ENCODE results near the gene SBNO2.
A peak's percentile ranks its signal among the peaks of the same experiment; 100 is the strongest.

SBNO2 gene

DNA sequence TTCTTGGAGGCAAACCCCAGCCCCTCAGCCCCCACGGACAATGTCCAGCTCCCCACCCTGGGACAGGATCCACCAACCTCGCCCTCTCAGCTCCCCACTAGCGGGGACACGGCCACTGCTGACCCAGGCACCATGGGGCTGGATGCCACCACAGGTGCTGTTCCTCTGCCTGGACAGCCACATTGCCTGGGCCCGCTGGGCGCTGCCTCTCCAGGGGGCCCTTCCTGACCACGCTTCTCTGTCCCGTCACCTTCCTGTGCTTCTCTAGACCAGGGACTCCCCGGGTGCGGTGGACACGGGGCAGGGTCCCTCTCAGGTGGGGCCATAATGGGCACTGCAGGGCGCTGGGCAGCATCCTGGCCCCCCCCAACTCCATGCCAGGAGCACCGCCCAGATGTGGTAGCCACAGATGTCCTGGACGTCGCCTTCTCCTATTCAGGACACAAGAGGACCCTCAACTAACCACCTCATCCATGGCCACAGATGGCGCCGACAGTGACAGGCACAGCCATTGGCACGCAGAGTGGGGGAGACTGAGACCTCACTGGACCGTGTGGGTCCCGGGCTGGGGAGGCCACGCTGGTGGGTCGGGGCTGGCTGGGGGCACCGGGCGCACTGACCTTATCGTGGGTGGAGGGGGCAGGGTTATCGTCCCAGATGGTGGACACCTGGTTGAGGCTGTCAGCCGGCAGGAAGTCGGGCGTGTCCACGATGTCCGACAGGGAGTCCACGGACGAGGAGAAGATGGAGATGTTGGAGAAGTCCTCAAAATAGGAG, 46.9 kb downstream of the SBNO2 start:
- H3K4me1 ChIP-seq (ENCODE audit: control insufficient read depth, insufficient read depth, low read length): peaks cover 22% of the 10 kb centered on the region
- peak overlapping the region; percentile 15 for H3K9ac ChIP-seq (ENCODE audit: low read length)
- peaks cover 76% of the 10 kb centered on the region for H3K36me3 ChIP-seq (ENCODE audit: control insufficient read depth, insufficient read depth, low read length, severe bottlenecking)
- no peaks in the 10 kb centered on the region for H3K27me3 ChIP-seq (replicated peaks; ENCODE audit: control insufficient read depth, insufficient read depth, low read length)
- no peak for DNase-seq (ENCODE audit: low read depth)
- no peaks in the 10 kb centered on the region for H3K9me3 ChIP-seq (ENCODE audit: control insufficient read depth, low read length)
- no peak overlapping the region for H3K4me3 ChIP-seq (ENCODE audit: low read length)

DNA sequence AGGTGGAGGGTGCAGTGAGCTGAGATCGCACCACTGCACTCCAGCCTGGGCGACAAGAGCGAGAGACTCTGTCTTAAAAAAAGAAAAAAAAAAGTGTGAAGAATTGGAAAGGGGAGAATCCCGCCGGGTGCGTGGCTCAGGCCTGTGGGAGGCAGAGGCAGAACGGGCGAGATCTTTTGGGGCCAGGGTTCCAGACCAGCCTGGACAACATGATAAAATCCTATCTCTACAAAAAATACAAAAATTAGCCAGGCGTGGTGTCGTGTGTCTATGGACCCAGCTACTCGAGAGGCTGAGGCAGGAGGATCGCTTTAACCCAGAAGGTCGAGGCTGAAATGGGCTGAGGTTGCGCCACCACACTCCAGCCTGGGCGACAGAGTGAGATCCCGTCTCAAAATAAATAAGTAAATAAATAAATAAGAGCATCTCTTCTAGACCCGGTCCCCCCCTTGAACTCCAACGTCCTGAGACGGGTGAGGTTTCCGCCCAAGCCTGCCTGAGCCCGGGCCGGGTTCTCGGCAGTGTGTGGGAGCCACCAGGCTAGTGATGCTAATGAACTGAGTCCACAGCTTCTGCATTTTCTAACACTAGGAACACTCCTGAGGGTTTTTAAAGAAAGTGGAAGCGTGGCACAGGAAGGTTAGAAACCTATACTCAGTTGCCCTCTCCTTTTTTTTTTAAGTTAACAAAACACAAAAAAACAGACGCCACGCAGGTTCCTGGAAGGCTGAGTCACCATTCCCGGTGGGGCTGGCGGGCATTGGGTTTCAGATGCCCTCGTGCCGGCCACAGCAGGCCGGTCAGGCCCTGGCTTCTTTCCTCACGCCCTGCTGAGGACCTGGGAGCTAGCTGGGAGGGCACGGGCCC, 48.2 kb downstream of the SBNO2 start:
- Histone ChIP-seq H3K9ac (ENCODE audit: low read length) (peak overlapping the region; percentile 15), H3K27me3 (replicated peaks; ENCODE audit: control insufficient read depth, insufficient read depth, low read length) (no peaks in the 10 kb centered on the region), H3K36me3 (ENCODE audit: control insufficient read depth, insufficient read depth, low read length, severe bottlenecking) (peaks cover 89% of the 10 kb centered on the region), H3K4me1 (ENCODE audit: control insufficient read depth, insufficient read depth, low read length) (peaks cover 16% of the 10 kb centered on the region), H3K9me3 (ENCODE audit: control insufficient read depth, low read length) (no peaks in the 10 kb centered on the region), H3K4me3 (ENCODE audit: low read length) (no peak overlapping the region)
- peak; percentile 37 for DNase-seq (ENCODE audit: low read depth)

DNA sequence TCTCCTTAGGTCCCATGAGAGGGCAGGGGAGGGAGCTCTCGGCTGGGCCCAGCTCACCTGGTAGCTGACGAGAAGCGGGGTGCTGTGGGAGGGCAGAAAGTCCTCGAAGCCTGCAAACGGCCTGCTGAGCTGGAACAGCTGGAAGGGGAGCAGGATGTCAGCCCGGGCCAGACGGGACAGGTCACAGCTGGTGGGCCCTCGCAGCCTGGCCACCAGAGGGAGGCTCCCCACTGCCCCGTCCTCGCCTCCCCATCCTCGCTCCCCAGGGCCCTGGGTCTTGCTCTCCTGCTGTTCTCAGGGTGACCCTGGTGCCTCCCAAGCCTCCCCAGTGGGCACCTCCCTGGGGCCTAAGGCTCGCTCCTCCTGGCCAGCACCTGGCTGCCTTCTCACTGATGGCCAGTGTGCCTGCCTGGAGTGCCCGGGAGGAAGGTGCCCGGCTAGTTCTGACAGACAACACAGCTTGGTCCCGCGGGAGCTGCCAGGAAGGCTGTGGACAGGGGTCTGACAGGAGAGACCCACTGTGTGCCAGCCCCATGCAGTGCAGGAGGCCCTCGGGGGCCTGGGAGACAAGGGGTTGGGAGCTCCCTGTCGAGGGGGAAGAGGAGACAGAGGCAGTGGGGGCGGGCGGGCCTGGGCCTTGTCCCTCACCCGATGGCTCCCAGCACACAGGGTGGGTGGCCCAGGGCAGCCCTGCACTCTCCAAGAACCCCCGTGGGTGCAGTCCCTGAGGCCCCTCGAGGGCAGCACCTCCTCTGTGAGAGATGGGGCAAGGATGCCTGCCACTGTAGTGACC, 50.0 kb downstream of the SBNO2 start:
- Histone ChIP-seq H3K36me3 (ENCODE audit: control insufficient read depth, insufficient read depth, low read length, severe bottlenecking) (peaks cover 94% of the 10 kb centered on the region), H3K4me3 (ENCODE audit: low read length) (no peak overlapping the region), H3K9ac (ENCODE audit: low read length) (no peak overlapping the region), H3K9me3 (ENCODE audit: control insufficient read depth, low read length) (no peaks in the 10 kb centered on the region), H3K4me1 (ENCODE audit: control insufficient read depth, insufficient read depth, low read length) (no peaks in the 10 kb centered on the region), H3K27me3 (replicated peaks; ENCODE audit: control insufficient read depth, insufficient read depth, low read length) (no peaks in the 10 kb centered on the region)
- no peak for DNase-seq (ENCODE audit: low read depth)

DNA sequence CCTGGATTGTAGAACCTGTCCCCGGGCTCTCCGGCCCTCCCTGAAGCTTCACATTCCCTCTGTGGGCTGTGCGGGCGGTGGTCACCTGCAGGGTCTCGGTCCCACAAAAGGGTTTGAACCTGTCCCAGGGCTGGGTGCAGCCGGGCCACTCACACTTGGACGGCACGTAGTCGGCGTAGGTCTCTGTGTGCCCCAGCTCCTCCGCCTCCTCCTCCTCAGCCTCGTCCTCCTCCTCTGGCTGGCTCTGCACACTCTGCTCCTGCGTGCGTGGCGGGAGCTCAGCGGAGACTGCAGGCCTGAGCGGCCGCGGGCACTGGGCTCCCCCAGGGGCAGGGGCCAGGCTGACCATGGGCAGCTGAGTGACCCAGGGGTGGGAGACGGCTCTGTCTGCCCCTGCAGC, 50.7 kb downstream of the SBNO2 start:
- H3K36me3 ChIP-seq (ENCODE audit: control insufficient read depth, insufficient read depth, low read length, severe bottlenecking): peaks cover 96% of the 10 kb centered on the region

DNA sequence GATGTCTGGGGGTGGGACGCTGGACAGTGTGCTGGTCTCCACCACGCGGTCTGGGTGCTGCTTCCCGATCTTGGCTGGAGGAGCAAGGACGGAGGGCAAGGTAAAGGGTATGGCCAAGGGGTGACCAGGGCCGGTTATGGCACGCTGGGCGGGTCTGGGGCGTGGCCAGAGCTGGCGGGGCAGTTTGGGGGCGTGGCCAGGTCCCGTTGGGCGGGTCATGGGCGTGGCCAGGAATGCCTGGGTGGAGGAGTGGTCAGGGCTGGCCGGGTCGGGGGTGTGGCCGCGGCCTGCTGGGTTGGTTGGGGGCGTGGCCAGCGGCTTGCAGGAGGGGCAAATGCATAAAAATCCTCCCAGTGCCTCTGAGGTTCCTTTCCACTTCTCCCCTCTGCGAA, 51.1 kb downstream of the SBNO2 start:
- H3K4me1 ChIP-seq (ENCODE audit: control insufficient read depth, insufficient read depth, low read length): no peaks in the 10 kb centered on the region
- H3K4me3 ChIP-seq (ENCODE audit: low read length): no peak overlapping the region
- no peaks in the 10 kb centered on the region for H3K27me3 ChIP-seq (replicated peaks; ENCODE audit: control insufficient read depth, insufficient read depth, low read length)
- H3K9ac ChIP-seq (ENCODE audit: low read length): no peak overlapping the region
- peaks cover 98% of the 10 kb centered on the region for H3K36me3 ChIP-seq (ENCODE audit: control insufficient read depth, insufficient read depth, low read length, severe bottlenecking)
- DNase-seq (ENCODE audit: low read depth): peak; percentile 81
- no peaks in the 10 kb centered on the region for H3K9me3 ChIP-seq (ENCODE audit: control insufficient read depth, low read length)

More for the DNA sequence above, 50.7 kb downstream of the SBNO2 start:
- H3K27me3 ChIP-seq (replicated peaks; ENCODE audit: control insufficient read depth, insufficient read depth, low read length): no peaks in the 10 kb centered on the region
- H3K4me1 ChIP-seq (ENCODE audit: control insufficient read depth, insufficient read depth, low read length): no peaks in the 10 kb centered on the region
- H3K4me3 ChIP-seq (ENCODE audit: low read length): no peak overlapping the region
- no peak overlapping the region for H3K9ac ChIP-seq (ENCODE audit: low read length)
- H3K9me3 ChIP-seq (ENCODE audit: control insufficient read depth, low read length): no peaks in the 10 kb centered on the region
- DNase-seq (ENCODE audit: low read depth): no peak

DNA sequence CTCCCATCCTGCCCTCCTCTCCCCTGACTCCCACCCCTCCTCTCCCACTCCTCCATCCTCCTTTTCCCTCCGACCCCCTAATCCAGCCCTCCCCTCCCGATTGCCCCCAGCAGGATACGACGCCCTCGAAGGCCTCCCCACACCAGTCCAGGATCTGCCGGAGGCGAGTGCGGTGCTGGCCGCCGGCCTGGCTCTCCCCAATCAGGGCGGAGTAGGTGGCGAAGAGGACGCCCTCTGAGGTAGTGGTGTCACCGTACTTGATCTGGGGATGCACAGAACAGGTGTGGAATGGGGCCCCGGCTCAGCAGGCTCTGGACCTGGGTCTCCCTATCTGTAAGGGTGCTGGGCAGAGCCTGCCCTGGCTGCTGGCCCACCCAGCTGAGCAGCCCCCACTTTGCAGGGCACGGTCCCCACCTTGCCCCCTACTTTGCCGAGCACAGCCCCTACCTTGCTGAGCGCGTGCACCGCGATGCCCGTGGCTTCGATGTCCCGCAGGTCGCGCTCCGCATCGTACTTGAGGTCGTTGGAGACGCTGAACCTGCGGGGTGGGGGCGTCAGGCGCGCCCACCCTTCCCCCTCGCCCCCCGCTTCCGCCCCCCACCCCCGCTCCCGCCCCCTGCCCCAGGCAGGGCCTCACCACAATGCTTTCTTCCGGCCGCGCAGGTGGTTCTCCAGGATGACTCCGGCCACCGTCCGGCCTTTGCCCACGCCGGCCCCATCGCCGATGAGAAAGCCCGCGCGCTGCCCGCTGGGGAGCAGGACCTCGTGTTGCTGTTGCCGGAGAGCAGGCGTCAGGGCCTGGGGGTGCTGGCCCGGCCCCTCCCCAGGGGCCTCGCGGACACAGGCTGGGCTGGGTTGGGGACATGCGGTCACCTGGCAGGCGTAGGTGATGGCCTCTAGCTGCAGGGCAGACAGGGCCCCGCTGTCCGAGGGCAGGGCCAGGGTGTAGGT, 51.8 kb downstream of the SBNO2 start:
- DNase-seq (ENCODE audit: low read depth): no peak
- no peak overlapping the region for H3K4me3 ChIP-seq (ENCODE audit: low read length)
- H3K4me1 ChIP-seq (ENCODE audit: control insufficient read depth, insufficient read depth, low read length): no peaks in the 10 kb centered on the region
- no peak overlapping the region for H3K9ac ChIP-seq (ENCODE audit: low read length)
- no peaks in the 10 kb centered on the region for H3K27me3 ChIP-seq (replicated peaks; ENCODE audit: control insufficient read depth, insufficient read depth, low read length)
- peaks cover 98% of the 10 kb centered on the region for H3K36me3 ChIP-seq (ENCODE audit: control insufficient read depth, insufficient read depth, low read length, severe bottlenecking)
- no peaks in the 10 kb centered on the region for H3K9me3 ChIP-seq (ENCODE audit: control insufficient read depth, low read length)

DNA sequence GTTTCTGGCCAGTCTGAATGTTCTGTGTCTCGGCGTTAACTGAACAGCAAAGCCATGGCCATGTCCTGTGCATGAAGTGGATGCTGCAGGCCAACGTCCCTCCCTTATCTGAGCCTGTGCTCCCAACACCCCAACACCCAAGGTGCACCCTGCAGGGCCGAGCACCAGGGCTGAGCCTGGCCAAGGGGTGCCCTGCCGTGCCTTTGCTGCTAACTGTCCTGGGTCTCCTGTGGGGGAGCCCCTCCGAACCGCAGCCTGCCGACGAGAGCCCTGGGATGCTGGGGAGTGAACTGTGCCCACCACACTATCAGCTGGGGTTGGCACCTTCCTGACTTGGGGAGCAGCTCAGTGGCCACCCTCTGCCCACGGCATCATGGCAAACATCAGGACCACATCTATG, 52.7 kb downstream of the SBNO2 start:
- H3K9me3 ChIP-seq (ENCODE audit: control insufficient read depth, low read length): no peaks in the 10 kb centered on the region
- no peak overlapping the region for H3K9ac ChIP-seq (ENCODE audit: low read length)
- no peak for DNase-seq (ENCODE audit: low read depth)
- no peaks in the 10 kb centered on the region for H3K27me3 ChIP-seq (replicated peaks; ENCODE audit: control insufficient read depth, insufficient read depth, low read length)
- peaks cover 98% of the 10 kb centered on the region for H3K36me3 ChIP-seq (ENCODE audit: control insufficient read depth, insufficient read depth, low read length, severe bottlenecking)
- H3K4me3 ChIP-seq (ENCODE audit: low read length): no peak overlapping the region
- no peaks in the 10 kb centered on the region for H3K4me1 ChIP-seq (ENCODE audit: control insufficient read depth, insufficient read depth, low read length)

DNA sequence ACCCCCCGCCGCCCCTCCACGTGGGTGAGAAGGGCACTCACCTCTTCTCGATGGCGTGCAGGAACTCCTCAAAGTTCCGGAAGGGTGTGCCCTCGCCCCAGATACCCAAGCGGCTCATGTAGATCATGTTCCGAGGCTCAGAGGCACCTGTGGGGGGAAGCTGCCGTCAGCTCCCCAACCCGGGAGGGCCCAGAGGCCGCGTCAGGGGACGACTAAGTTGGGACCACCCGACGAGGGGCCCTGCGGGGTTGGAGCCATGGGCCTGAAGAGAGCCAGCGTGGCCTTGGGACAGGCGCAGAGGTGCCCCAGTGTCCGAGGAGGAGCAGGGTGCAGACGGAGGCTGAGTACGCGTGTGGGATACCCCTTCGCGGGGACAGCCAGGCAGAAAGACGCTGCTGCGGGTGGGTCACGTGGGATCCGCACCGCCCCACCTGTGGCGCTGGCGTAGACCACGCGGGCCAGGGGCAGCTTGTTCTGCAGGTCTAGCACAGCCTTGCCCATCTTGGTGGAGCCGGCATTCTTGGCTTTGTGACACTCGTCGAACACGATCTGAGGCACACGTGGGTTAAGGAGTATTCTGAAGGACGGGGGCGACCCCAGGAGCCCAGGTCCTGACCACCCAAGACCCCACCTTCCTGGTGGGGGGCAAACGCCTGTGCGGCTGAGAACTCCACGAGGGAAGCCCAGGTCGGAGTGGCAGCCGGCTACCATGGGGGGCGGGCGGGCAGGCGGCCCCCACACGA, 54.4 kb downstream of the SBNO2 start:
- Histone ChIP-seq H3K9me3 (ENCODE audit: control insufficient read depth, low read length) (no peaks in the 10 kb centered on the region), H3K27me3 (replicated peaks; ENCODE audit: control insufficient read depth, insufficient read depth, low read length) (no peaks in the 10 kb centered on the region), H3K9ac (ENCODE audit: low read length) (no peak overlapping the region), H3K4me1 (ENCODE audit: control insufficient read depth, insufficient read depth, low read length) (no peaks in the 10 kb centered on the region), H3K36me3 (ENCODE audit: control insufficient read depth, insufficient read depth, low read length, severe bottlenecking) (peaks cover 95% of the 10 kb centered on the region), H3K4me3 (ENCODE audit: low read length) (no peak overlapping the region)
- DNase-seq (ENCODE audit: low read depth): no peak

DNA sequence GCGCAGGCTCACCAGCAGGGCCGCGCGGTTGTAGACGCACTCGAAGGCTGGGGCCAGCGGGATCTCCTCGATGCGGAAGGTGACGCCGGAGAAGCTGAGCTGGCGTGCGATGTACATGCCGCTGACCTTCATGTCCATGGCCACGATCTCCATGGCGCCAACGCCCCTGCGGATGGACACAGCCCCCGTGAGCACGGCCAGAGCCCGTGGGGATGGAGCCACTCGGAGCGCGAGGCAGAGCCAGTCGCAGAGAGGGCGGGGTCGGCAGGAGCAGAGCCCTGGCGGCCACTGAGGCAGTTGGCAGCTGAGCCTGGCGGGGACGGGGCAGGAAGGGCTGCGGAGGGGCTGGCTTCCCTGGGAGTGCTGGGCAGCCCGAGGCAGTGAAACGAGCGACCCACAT, 55.1 kb downstream of the SBNO2 start:
- no peak for DNase-seq (ENCODE audit: low read depth)
- peaks cover under 1% of the 10 kb centered on the region for H3K4me1 ChIP-seq (ENCODE audit: control insufficient read depth, insufficient read depth, low read length)
- H3K27me3 ChIP-seq (replicated peaks; ENCODE audit: control insufficient read depth, insufficient read depth, low read length): no peaks in the 10 kb centered on the region
- peaks cover 95% of the 10 kb centered on the region for H3K36me3 ChIP-seq (ENCODE audit: control insufficient read depth, insufficient read depth, low read length, severe bottlenecking)
- H3K9me3 ChIP-seq (ENCODE audit: control insufficient read depth, low read length): no peaks in the 10 kb centered on the region
- no peak overlapping the region for H3K4me3 ChIP-seq (ENCODE audit: low read length)
- no peak overlapping the region for H3K9ac ChIP-seq (ENCODE audit: low read length)

DNA sequence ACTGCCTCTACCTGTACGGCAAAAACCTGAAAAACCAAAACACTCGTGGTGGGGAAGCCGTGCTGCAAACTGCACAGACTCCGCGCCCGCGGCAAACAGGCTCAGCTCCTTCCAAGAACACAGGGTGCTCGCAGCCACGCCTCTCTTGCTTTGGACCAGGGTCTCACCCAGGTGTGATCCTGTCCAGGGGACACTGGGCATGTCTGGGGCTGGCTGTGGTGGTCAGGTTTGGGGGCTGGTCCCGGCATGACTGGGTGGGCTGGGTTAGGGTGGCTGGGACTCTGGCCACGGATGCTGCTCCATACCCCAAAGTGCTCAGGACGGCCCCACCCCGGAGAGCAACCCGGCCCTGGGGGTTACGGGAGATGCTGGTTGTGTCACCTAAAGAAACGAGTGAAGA, 56.4 kb downstream of the SBNO2 start:
- peaks cover 92% of the 10 kb centered on the region for H3K36me3 ChIP-seq (ENCODE audit: control insufficient read depth, insufficient read depth, low read length, severe bottlenecking)
- no peak overlapping the region for H3K4me3 ChIP-seq (ENCODE audit: low read length)
- DNase-seq (ENCODE audit: low read depth): no peak
- peaks cover 7% of the 10 kb centered on the region for H3K4me1 ChIP-seq (ENCODE audit: control insufficient read depth, insufficient read depth, low read length)
- no peak overlapping the region for H3K9ac ChIP-seq (ENCODE audit: low read length)
- H3K9me3 ChIP-seq (ENCODE audit: control insufficient read depth, low read length): no peaks in the 10 kb centered on the region
- no peaks in the 10 kb centered on the region for H3K27me3 ChIP-seq (replicated peaks; ENCODE audit: control insufficient read depth, insufficient read depth, low read length)

All from adipocyte (in vitro differentiated cells).